SK-N-MC (cell line): ENCODE measurements around the gene SBNO2.

Source experiments
- EZH2 ChIP-seq: fragments of 200-600 bp; sonication (generic); IDR thresholded peaks from one replicate; pipeline ENCODE4 v1.6.1; 2017; ENCODE audit warnings: antibody characterized with exemption
- FOXP2 ChIP-seq: optimal IDR thresholded peaks from 2 replicates; pipeline ENCODE3; 2011; ENCODE audit warnings: mild to moderate bottlenecking, moderate library complexity; ENCODE audit not compliant: insufficient read depth; ENCODE audit errors: extremely low read length, control extremely low read depth
- POLR2AphosphoS5 ChIP-seq: IDR thresholded peaks from 2 replicates; pipeline ENCODE4 v1.6.1; 2012; ENCODE audit warnings: mild to moderate bottlenecking, low read depth, low read length, borderline replicate concordance

DNA sequence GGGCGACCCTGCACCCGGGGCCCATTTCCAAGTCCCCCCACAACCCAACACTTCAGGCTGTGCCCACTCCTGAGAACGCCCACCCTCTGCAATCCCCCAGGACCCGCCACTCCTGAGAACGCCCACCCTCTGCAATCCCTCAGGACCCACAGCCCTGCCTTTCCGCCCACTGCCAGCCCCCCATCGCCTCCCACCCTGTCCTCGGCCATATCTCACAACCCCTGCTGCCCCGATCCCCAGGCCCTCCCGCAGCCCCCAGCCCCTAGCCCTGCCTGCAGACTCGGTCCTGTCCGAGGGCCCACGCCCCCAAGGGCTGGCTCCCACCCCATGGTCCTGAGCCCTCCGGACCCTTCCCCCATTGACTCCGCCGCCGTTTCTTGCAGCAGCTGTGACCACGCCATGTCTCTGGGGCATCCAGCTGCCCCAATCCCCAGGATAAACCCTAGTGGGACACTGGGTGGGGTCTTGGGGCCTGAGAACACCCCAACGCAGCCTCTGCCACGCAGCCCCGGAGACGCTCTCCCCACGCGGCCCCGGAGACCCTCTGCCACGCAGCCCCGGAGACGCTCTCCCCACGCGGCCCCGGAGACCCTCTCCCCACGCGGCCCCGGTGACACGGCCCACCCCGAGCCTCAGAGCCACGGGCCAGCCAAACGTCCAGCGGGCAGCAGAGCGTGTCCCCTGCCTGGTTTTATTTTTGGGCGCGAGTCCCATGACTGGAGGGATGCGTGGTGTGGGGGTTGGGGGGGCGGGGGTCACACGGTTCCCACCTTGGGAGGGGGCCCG lies 17.0 kb downstream of the SBNO2 start:
- no peak for TF ChIP-seq EZH2
- no peak for TF ChIP-seq POLR2AphosphoS5
- no peak for TF ChIP-seq FOXP2
